GM13976 (cell line): Measurements from ENCODE around the gene KRTAP12-4.
"Not testable (repeated sequence)": the region's sequence is repeated elsewhere in the genome, so short reads cannot be mapped to it uniquely, and the experiment has no call there.

Experiments used
- DNase-seq: peaks from one replicate; pipeline ENCODE4 v3.0.0; 2012; ENCODE audit warnings: low spot score
- in situ Hi-C: fragments of 300-500 bp; cut with MboI; formaldehyde crosslinking; loops from one replicate; pipeline ENCODE4 v1.12.0; 2022; ENCODE audit warnings: low sequenced_read_pairs, mixed read lengths, inconsistent platforms; ENCODE audit not compliant: unreplicated experiment
- TF ChIP-seq, protein P1 (sequence below): IDR thresholded peaks from 2 replicates; pipeline ENCODE4 v1.5.1; 2012; ENCODE audit warnings: borderline replicate concordance, mild to moderate bottlenecking; ENCODE audit not compliant: insufficient read depth; ENCODE audit errors: extremely low read depth, missing control alignments, control extremely low read depth

KRTAP12-4 gene

DNA sequence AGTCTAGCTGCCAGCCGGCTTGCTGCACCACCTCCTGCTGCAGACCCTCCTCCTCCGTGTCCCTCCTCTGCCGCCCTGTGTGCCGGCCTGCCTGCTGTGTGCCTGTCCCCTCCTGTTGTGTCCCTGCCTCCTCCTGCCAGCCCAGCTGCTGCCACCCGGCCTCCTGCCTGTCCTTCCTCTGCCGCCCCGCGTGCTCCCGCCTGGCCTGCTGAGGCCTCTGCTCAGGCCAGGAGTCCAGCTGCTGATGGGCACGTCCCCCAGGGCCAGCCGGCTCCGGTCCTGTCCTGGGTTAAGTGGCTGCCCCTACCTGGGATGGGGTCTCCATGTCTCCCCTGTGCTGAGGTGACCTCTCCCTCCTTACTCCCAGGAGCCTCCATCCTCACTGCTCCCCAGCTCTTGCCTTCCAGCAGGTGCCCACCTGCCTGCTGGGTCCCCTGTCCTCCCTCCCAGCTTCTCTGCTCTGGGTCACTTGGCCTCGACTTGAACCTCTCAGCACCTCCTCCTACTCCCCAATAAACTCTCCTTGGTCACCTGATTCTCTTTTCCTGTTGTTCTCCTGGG is 41.7 kb downstream of the KRTAP12-4 start:
- in situ Hi-C loops: no loop called here
- TF ChIP-seq, protein P1, sequence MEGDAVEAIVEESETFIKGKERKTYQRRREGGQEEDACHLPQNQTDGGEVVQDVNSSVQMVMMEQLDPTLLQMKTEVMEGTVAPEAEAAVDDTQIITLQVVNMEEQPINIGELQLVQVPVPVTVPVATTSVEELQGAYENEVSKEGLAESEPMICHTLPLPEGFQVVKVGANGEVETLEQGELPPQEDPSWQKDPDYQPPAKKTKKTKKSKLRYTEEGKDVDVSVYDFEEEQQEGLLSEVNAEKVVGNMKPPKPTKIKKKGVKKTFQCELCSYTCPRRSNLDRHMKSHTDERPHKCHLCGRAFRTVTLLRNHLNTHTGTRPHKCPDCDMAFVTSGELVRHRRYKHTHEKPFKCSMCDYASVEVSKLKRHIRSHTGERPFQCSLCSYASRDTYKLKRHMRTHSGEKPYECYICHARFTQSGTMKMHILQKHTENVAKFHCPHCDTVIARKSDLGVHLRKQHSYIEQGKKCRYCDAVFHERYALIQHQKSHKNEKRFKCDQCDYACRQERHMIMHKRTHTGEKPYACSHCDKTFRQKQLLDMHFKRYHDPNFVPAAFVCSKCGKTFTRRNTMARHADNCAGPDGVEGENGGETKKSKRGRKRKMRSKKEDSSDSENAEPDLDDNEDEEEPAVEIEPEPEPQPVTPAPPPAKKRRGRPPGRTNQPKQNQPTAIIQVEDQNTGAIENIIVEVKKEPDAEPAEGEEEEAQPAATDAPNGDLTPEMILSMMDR: no peak

DNA sequence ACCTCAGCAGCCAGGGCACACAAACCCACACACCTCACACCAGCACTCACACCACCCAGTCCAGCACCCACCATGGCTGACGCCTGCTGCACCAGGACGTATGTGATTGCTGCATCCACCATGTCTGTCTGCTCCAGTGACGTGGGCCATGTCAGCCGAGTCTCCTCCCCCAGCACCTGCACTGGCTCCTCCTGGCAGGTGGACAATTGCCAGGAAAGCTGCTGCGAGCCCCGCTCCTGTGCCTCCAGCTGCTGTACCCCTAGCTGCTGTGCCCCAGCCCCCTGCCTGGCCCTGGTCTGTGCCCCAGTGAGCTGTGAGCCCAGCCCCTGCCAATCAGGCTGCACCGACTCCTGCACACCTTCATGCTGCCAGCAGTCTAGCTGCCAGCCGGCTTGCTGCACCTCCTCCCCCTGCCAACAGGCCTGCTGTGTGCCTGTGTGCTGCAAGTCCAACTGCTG is 42.4 kb downstream of the KRTAP12-4 start, which contains the start of gene KRTAP10-8:
KRTAP10-8 (plus strand) TSS at position 51 of the 458 bp plus-strand sequence; CDS start at position 73, 22 bp downstream.
- DNase-seq: no peak
- in situ Hi-C loops: no loop called here
- TF ChIP-seq, protein P1: no peak

More for the DNA sequence above, 41.7 kb downstream of the KRTAP12-4 start:
- DNase-seq: no peak

DNA sequence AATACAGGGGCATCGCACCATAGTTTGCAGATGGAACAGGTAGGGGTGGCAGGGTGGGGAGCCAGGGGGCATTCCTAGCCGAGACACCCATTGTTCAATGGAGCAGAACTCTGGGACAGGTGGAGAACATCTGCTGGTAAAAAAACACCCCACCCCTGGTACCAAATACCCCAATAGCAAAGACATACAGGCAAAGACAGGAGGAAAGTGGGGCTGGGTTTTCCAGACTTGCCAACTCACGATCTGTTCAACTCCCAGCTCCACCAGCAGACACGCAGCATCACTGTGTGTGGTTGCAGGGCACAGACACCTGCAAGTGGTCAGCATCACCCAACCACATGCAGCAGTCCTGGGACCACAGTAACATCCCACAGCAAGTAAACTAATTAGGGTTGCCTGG is 42.9 kb downstream of the KRTAP12-4 start:
- TF ChIP-seq, protein P1: no peak

DNA sequence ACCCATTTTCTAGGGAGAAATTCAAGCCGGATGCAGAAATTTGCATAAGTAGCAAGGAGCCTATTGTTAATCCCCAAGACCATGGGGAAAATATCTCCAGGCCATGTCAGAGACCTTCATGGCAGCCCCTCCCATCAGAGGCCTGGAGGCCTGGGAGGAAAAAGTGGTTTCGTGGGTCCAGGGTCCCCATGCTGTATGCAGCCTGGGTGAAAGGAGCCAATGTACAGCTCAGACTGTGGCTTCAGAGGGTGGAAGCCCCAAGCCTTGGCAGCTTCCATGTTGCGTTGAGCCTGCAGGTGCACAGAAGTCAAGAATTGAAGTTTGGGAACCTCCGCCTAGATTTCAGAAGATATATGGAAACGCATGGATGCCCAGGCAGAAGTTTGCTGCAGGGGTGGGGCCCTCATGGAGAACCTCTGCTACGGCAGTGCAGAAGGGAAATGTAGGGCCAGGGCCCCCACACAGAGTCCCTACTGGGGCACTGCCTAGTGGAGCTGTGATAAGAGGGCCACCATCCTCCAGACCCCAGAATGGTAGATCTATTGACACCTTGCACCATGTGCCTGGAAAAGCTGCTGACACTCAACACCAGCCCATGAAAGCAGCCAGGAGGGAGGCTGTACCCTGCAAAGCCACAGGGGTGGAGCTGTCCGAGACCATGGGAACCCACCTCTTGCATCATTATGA is 44.2 kb downstream of the KRTAP12-4 start:
- in situ Hi-C loops: not testable (repeated sequence)

More for the DNA sequence above, 42.9 kb downstream of the KRTAP12-4 start:
- DNase-seq: no peak
- in situ Hi-C loops: no loop called here

DNA sequence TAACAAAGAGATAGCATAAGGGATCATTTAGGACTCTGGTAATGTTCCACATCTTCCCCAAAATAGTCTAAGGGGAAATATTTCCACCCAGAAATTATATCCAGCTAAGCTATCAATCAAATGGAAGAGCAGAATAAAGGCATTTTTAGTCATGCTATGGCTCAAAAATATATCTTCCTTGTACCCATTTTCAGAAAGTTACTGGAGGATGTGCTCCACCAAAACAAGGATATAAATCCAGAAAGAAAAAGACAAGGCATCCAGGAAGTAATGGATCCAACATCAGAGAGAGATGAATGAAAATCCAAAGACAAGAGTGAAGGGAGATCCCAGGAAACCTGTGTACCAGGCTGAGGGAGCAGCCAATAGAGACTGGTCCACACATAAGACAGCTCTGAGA is 45.3 kb downstream of the KRTAP12-4 start:
- TF ChIP-seq, protein P1: no peak
- in situ Hi-C loops: no loop called here

More for the DNA sequence above, 44.2 kb downstream of the KRTAP12-4 start:
- not testable (repeated sequence) for DNase-seq

DNA sequence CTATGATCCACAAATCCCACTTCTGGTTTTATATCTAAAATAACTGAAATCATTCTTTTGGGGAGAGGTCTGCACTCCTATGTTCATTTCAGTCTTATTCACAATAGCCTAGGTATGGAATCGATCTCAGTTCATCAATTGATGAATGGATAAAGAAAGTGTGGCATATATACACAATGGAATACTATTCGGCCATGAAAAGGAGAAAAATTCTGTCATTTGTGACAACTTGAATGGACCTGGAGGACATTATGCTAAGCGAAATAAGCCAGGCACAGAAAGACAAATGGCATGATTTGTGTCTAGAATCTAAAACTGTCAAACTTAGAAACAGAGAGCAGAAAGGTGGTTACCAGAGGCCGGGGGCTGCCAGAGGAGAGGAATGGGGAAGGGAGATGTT is 48.0 kb downstream of the KRTAP12-4 start:
- TF ChIP-seq, protein P1: no peak
- no peak for DNase-seq
- in situ Hi-C loops: no loop called here

More for the DNA sequence above, 45.3 kb downstream of the KRTAP12-4 start:
- no peak for DNase-seq
